Measurements from ENCODE around the gene FBRSL1. TPM values are rescaled to one million over a fixed set of nuclear protein-coding genes. Genes with fewer than 3 reads are reported as not detected.

Gene FBRSL1
- total RNA-seq, 1 experiment from 2014 or later, result 124 TPM

GRCh38 chr12:132492951-132493350 lies 3.0 kb downstream of the FBRSL1 start:
- no TSS peak for BruUV-seq (replicated peaks)
- peaks cover 74% of the 10 kb centered on the region for H3K79me2 ChIP-seq (ENCODE audit: insufficient read depth, low read length)
- no peak overlapping the region for H3K27ac ChIP-seq (ENCODE audit: low read depth, low read length)
- TF ChIP-seq JUND (IDR thresholded peaks at IDR 0.05) (no peak), CBX3 (IDR thresholded peaks at IDR 0.05; ENCODE audit: low read depth) (no peak), SIN3A (IDR thresholded peaks at IDR 0.05; ENCODE audit: low read depth) (no peak), POLR2AphosphoS5 (IDR thresholded peaks at IDR 0.05; ENCODE audit: low read depth, low read length) (no peak), RAD21 (IDR thresholded peaks at IDR 0.05; ENCODE audit: low read depth) (no peak), EZH2phosphoT487 (IDR thresholded peaks at IDR 0.05; ENCODE audit: borderline replicate concordance) (no peak), EZH2 (IDR thresholded peaks at IDR 0.05) (no peak), ZFX (IDR thresholded peaks at IDR 0.05) (no peak), FOSL1 (IDR thresholded peaks at IDR 0.05; ENCODE audit: low read depth) (no peak), POLR2A (IDR thresholded peaks at IDR 0.05; ENCODE audit: borderline replicate concordance, extremely low read depth, insufficient read depth, insufficient read length) (no peak), ELF1 (IDR thresholded peaks at IDR 0.05; ENCODE audit: borderline replicate concordance, low read depth) (no peak), REST (IDR thresholded peaks at IDR 0.05; ENCODE audit: low read depth) (no peak), SP1 (IDR thresholded peaks at IDR 0.05; ENCODE audit: low read depth) (no peak), MAX (IDR thresholded peaks at IDR 0.05) (no peak), TCF7L2 (IDR thresholded peaks at IDR 0.05; ENCODE audit: borderline replicate concordance, extremely low read depth, insufficient read depth, insufficient read length) (no peak), YY1 (IDR thresholded peaks at IDR 0.05; ENCODE audit: extremely low read depth, insufficient replicate concordance, low read depth, low read length) (no peak), SRF (IDR thresholded peaks at IDR 0.05; ENCODE audit: low read depth) (no peak)
- ChIA-PET RAD21 (ENCODE audit: low non-redundant PET in 1 of 2, low total read pairs in 2 of 2, uncharacterized antibody in 2 of 2, unreplicated experiment in 2 of 2) (no interaction called here), CTCF (no interaction called here), POLR2A (no interaction called here)
- no peaks in the 10 kb centered on the region for H3K27me3 ChIP-seq (ENCODE audit: insufficient read depth, low read length)
- ATAC-seq (no peak), DNase-seq (ENCODE audit: low read depth, low spot score) (no peak)
- no peak overlapping the region for H3K4me2 ChIP-seq (ENCODE audit: low read length)
- peaks cover 0 to 5% of the 10 kb centered on the region in 2 experiments; a peak in 1 of 4 replicates for H3K36me3 ChIP-seq (ENCODE audit: control insufficient read depth in 1 of 2, insufficient read depth in 2 of 2, low read length in 2 of 2)
- H4K20me1 ChIP-seq (ENCODE audit: insufficient read depth), result no peaks in the 10 kb centered on the region
- H3K4me3 ChIP-seq (replicated peaks in 1 of 2; ENCODE audit: low read depth in 1 of 2, low read length in 2 of 2), result no peak overlapping the region
- peaks cover 15 to 41% of the 10 kb centered on the region in 2 experiments; a peak in 3 of 4 replicates for H3K4me1 ChIP-seq (ENCODE audit: control insufficient read depth in 1 of 2, insufficient read depth in 2 of 2, low read length in 2 of 2)
- no peak overlapping the region for H3K9ac ChIP-seq (ENCODE audit: low read length)
- intact Hi-C loops (cut with micrococcal nuclease), result no loop called here
- no peaks in the 10 kb centered on the region for H3K9me3 ChIP-seq (ENCODE audit: control insufficient read depth in 1 of 2, insufficient read depth in 1 of 2, low read depth in 1 of 2, low read length in 2 of 2)
- no peak overlapping the region for H2AFZ ChIP-seq (ENCODE audit: low read depth, low read length, poor library complexity, severe bottlenecking)
- no peaks in the 10 kb centered on the region for H3K9me2 ChIP-seq (ENCODE audit: insufficient read depth)
